HEK293 (cell line): ENCODE results near the gene LBHD1.

Experiments used
- KLF7 ChIP-seq: fragments of 450-650 bp; formaldehyde crosslinking; IDR thresholded peaks from 2 replicates; pipeline ENCODE4 v1.5.1; 2016; ENCODE audit warnings: missing biosample characterization, missing genetic modification characterization, borderline replicate concordance
- KLF9 ChIP-seq: fragments of 450-650 bp; formaldehyde crosslinking; IDR thresholded peaks from 2 replicates; pipeline ENCODE4 v1.5.1; 2016; ENCODE audit warnings: missing biosample characterization, missing genetic modification characterization, low read depth
- PRDM1 ChIP-seq: fragments of 450-650 bp; formaldehyde crosslinking; IDR thresholded peaks from 2 replicates; pipeline ENCODE4; 2016; ENCODE audit warnings: missing biosample characterization, missing genetic modification characterization
- RBAK ChIP-seq: fragments of 450-650 bp; formaldehyde crosslinking; IDR thresholded peaks from 2 replicates; pipeline ENCODE4 v1.5.1; 2016; ENCODE audit warnings: missing biosample characterization, missing genetic modification characterization
- SETDB1 ChIP-seq: IDR thresholded peaks from one replicate; pipeline ENCODE4 v1.6.1; 2017; ENCODE audit warnings: mild to moderate bottlenecking, low read length, moderate library complexity, mixed read lengths; ENCODE audit not compliant: insufficient read length
- ZBTB1 ChIP-seq: fragments of 450-650 bp; formaldehyde crosslinking; IDR thresholded peaks from 2 replicates; pipeline ENCODE4 v1.5.1; 2016; ENCODE audit warnings: missing biosample characterization, missing genetic modification characterization
- ZBTB8A ChIP-seq: fragments of 450-650 bp; formaldehyde crosslinking; IDR thresholded peaks from 2 replicates; pipeline ENCODE4 v1.5.1; 2016; ENCODE audit warnings: missing biosample characterization, missing genetic modification characterization
- ZFP37 ChIP-seq: fragments of 450-650 bp; formaldehyde crosslinking; IDR thresholded peaks from 2 replicates; pipeline ENCODE4 v1.5.1; 2016; ENCODE audit warnings: missing biosample characterization, missing genetic modification characterization
- ZNF174 ChIP-seq: fragments of 450-650 bp; formaldehyde crosslinking; IDR thresholded peaks from 2 replicates; pipeline ENCODE4 v1.5.0; 2017; ENCODE audit warnings: missing biosample characterization, mild to moderate bottlenecking, missing genetic modification characterization
- ZNF19 ChIP-seq: fragments of 450-650 bp; formaldehyde crosslinking; IDR thresholded peaks from 2 replicates; pipeline ENCODE4; 2016; ENCODE audit warnings: missing biosample characterization, missing genetic modification characterization, low read depth
- ZNF202 ChIP-seq: fragments of 450-650 bp; formaldehyde crosslinking; IDR thresholded peaks from 2 replicates; pipeline ENCODE4 v1.5.1; 2016; ENCODE audit warnings: missing biosample characterization, missing genetic modification characterization, borderline replicate concordance
- ZNF266 ChIP-seq: fragments of 450-650 bp; formaldehyde crosslinking; IDR thresholded peaks from 2 replicates; pipeline ENCODE4 v1.5.1; 2016; ENCODE audit warnings: missing biosample characterization, missing genetic modification characterization, low read depth
- ZNF311 ChIP-seq: fragments of 450-650 bp; formaldehyde crosslinking; IDR thresholded peaks from 2 replicates; pipeline ENCODE4 v1.5.1; 2017; ENCODE audit warnings: missing biosample characterization, missing genetic modification characterization, borderline replicate concordance
- ZNF341 ChIP-seq: fragments of 450-650 bp; formaldehyde crosslinking; IDR thresholded peaks from 2 replicates; pipeline ENCODE4; 2016; ENCODE audit warnings: low read depth, missing biosample characterization, missing genetic modification characterization
- ZNF426 ChIP-seq: fragments of 450-650 bp; formaldehyde crosslinking; IDR thresholded peaks from 2 replicates; pipeline ENCODE4 v1.5.1; 2017; ENCODE audit warnings: missing biosample characterization, missing genetic modification characterization, mild to moderate bottlenecking, inconsistent platforms, moderate library complexity
- ZNF473 ChIP-seq: fragments of 450-650 bp; formaldehyde crosslinking; IDR thresholded peaks from 2 replicates; pipeline ENCODE4 v1.5.1; 2017; ENCODE audit warnings: missing biosample characterization, missing genetic modification characterization
- TF ChIP-seq, protein P1 (sequence below): fragments of 450-650 bp; formaldehyde crosslinking; IDR thresholded peaks from 2 replicates; pipeline ENCODE4 v1.5.1; 2016; ENCODE audit warnings: missing biosample characterization, missing genetic modification characterization
- TF ChIP-seq, protein P2 (sequence below): fragments of 450-650 bp; formaldehyde crosslinking; IDR thresholded peaks from 2 replicates; pipeline ENCODE4 v1.5.1; 2016; ENCODE audit warnings: missing biosample characterization, missing genetic modification characterization
- TF ChIP-seq, protein P3 (sequence below): fragments of 450-650 bp; formaldehyde crosslinking; IDR thresholded peaks from 2 replicates; pipeline ENCODE4 v1.5.1; 2016; ENCODE audit warnings: missing biosample characterization, missing genetic modification characterization
- TF ChIP-seq, protein P4 (sequence below): fragments of 450-650 bp; formaldehyde crosslinking; IDR thresholded peaks from 2 replicates; pipeline ENCODE4 v1.5.1; 2016; ENCODE audit warnings: missing biosample characterization, missing genetic modification characterization
- TF ChIP-seq, protein P5 (sequence below): fragments of 450-650 bp; formaldehyde crosslinking; IDR thresholded peaks from 2 replicates; pipeline ENCODE4 v1.5.1; 2016; ENCODE audit warnings: missing biosample characterization, missing genetic modification characterization
- TF ChIP-seq, protein P6 (sequence below): fragments of 450-650 bp; formaldehyde crosslinking; IDR thresholded peaks from 2 replicates; pipeline ENCODE4 v1.5.1; 2016; ENCODE audit warnings: missing biosample characterization, missing genetic modification characterization
- TF ChIP-seq, protein P7 (sequence below): fragments of 450-650 bp; formaldehyde crosslinking; optimal IDR thresholded peaks from 2 replicates; pipeline ENCODE3; 2016; ENCODE audit warnings: missing biosample characterization, mild to moderate bottlenecking, missing genetic modification characterization

Gene LBHD1

DNA sequence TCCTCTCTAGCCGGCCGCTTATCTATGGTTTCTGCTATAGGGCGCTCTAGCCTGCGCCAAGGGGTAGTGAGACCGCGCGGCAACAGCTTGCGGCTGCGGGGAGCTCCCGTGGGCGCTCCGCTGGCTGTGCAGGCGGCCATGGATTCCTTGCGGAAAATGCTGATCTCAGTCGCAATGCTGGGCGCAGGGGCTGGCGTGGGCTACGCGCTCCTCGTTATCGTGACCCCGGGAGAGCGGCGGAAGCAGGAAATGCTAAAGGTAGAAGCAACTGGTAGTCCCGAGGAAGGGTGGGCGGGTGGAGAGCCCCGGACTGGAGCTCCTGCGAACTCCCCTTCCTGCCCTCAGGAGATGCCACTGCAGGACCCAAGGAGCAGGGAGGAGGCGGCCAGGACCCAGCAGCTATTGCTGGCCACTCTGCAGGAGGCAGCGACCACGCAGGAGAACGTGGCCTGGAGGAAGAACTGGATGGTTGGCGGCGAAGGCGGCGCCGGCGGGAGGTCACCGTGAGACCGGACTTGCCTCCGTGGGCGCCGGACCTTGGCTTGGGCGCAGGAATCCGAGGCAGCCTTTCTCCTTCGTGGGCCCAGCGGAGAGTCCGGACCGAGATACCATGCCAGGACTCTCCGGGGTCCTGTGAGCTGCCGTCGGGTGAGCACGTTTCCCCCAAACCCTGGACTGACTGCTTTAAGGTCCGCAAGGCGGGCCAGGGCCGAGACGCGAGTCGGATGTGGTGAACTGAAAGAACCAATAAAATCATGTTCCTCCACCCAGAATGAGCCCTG is at the start of gene LBHD1, which contains the start of gene UQCC3 (continued):
- TF ChIP-seq, protein P1, sequence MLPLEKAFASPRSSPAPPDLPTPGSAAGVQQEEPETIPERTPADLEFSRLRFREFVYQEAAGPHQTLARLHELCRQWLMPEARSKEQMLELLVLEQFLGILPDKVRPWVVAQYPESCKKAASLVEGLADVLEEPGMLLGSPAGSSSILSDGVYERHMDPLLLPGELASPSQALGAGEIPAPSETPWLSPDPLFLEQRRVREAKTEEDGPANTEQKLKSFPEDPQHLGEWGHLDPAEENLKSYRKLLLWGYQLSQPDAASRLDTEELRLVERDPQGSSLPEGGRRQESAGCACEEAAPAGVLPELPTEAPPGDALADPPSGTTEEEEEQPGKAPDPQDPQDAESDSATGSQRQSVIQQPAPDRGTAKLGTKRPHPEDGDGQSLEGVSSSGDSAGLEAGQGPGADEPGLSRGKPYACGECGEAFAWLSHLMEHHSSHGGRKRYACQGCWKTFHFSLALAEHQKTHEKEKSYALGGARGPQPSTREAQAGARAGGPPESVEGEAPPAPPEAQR (tag by site-specific recombination) = no peak
- TF ChIP-seq SETDB1 (no peak), ZNF202 (tag by site-specific recombination) (no peak), ZBTB8A (tag by site-specific recombination) (peak; percentile 56), ZBTB1 (tag by site-specific recombination) (no peak), KLF7 (tag by site-specific recombination) (no peak), ZFP37 (tag by site-specific recombination) (peak; percentile 26; the same call in 1 of the 2 replicates), ZNF174 (tag by site-specific recombination) (no peak), ZNF341 (peak; percentile 77), KLF9 (tag by site-specific recombination) (no peak; the same call in 1 of the 2 replicates), RBAK (tag by site-specific recombination) (no peak), ZNF266 (tag by site-specific recombination) (no peak), ZNF311 (no peak), ZNF473 (no peak), ZNF19 (tag by site-specific recombination) (no peak), PRDM1 (tag by site-specific recombination) (no peak), ZNF426 (tag by site-specific recombination) (no peak)
- TF ChIP-seq, protein P2, sequence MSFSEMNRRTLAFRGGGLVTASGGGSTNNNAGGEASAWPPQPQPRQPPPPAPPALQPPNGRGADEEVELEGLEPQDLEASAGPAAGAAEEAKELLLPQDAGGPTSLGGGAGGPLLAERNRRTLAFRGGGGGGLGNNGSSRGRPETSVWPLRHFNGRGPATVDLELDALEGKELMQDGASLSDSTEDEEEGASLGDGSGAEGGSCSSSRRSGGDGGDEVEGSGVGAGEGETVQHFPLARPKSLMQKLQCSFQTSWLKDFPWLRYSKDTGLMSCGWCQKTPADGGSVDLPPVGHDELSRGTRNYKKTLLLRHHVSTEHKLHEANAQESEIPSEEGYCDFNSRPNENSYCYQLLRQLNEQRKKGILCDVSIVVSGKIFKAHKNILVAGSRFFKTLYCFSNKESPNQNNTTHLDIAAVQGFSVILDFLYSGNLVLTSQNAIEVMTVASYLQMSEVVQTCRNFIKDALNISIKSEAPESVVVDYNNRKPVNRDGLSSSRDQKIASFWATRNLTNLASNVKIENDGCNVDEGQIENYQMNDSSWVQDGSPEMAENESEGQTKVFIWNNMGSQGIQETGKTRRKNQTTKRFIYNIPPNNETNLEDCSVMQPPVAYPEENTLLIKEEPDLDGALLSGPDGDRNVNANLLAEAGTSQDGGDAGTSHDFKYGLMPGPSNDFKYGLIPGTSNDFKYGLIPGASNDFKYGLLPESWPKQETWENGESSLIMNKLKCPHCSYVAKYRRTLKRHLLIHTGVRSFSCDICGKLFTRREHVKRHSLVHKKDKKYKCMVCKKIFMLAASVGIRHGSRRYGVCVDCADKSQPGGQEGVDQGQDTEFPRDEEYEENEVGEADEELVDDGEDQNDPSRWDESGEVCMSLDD = peak; percentile 39
- TF ChIP-seq, protein P3, sequence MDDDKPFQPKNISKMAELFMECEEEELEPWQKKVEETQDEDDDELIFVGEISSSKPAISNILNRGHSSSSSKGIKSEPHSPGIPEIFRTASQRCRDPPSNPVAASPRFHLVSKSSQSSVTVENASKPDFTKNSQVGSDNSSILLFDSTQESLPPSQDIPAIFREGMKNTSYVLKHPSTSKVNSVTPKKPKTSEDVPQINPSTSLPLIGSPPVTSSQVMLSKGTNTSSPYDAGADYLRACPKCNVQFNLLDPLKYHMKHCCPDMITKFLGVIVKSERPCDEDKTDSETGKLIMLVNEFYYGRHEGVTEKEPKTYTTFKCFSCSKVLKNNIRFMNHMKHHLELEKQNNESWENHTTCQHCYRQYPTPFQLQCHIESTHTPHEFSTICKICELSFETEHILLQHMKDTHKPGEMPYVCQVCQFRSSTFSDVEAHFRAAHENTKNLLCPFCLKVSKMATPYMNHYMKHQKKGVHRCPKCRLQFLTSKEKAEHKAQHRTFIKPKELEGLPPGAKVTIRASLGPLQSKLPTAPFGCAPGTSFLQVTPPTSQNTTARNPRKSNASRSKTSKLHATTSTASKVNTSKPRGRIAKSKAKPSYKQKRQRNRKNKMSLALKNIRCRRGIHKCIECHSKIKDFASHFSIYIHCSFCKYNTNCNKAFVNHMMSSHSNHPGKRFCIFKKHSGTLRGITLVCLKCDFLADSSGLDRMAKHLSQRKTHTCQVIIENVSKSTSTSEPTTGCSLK (tag by site-specific recombination) = no peak
- TF ChIP-seq, protein P4, sequence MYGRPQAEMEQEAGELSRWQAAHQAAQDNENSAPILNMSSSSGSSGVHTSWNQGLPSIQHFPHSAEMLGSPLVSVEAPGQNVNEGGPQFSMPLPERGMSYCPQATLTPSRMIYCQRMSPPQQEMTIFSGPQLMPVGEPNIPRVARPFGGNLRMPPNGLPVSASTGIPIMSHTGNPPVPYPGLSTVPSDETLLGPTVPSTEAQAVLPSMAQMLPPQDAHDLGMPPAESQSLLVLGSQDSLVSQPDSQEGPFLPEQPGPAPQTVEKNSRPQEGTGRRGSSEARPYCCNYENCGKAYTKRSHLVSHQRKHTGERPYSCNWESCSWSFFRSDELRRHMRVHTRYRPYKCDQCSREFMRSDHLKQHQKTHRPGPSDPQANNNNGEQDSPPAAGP (tag by site-specific recombination) = peak; percentile 13; the same call in 1 of the 2 replicates
- TF ChIP-seq, protein P5, sequence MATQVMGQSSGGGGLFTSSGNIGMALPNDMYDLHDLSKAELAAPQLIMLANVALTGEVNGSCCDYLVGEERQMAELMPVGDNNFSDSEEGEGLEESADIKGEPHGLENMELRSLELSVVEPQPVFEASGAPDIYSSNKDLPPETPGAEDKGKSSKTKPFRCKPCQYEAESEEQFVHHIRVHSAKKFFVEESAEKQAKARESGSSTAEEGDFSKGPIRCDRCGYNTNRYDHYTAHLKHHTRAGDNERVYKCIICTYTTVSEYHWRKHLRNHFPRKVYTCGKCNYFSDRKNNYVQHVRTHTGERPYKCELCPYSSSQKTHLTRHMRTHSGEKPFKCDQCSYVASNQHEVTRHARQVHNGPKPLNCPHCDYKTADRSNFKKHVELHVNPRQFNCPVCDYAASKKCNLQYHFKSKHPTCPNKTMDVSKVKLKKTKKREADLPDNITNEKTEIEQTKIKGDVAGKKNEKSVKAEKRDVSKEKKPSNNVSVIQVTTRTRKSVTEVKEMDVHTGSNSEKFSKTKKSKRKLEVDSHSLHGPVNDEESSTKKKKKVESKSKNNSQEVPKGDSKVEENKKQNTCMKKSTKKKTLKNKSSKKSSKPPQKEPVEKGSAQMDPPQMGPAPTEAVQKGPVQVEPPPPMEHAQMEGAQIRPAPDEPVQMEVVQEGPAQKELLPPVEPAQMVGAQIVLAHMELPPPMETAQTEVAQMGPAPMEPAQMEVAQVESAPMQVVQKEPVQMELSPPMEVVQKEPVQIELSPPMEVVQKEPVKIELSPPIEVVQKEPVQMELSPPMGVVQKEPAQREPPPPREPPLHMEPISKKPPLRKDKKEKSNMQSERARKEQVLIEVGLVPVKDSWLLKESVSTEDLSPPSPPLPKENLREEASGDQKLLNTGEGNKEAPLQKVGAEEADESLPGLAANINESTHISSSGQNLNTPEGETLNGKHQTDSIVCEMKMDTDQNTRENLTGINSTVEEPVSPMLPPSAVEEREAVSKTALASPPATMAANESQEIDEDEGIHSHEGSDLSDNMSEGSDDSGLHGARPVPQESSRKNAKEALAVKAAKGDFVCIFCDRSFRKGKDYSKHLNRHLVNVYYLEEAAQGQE (tag by site-specific recombination) = no peak
- TF ChIP-seq, protein P6, sequence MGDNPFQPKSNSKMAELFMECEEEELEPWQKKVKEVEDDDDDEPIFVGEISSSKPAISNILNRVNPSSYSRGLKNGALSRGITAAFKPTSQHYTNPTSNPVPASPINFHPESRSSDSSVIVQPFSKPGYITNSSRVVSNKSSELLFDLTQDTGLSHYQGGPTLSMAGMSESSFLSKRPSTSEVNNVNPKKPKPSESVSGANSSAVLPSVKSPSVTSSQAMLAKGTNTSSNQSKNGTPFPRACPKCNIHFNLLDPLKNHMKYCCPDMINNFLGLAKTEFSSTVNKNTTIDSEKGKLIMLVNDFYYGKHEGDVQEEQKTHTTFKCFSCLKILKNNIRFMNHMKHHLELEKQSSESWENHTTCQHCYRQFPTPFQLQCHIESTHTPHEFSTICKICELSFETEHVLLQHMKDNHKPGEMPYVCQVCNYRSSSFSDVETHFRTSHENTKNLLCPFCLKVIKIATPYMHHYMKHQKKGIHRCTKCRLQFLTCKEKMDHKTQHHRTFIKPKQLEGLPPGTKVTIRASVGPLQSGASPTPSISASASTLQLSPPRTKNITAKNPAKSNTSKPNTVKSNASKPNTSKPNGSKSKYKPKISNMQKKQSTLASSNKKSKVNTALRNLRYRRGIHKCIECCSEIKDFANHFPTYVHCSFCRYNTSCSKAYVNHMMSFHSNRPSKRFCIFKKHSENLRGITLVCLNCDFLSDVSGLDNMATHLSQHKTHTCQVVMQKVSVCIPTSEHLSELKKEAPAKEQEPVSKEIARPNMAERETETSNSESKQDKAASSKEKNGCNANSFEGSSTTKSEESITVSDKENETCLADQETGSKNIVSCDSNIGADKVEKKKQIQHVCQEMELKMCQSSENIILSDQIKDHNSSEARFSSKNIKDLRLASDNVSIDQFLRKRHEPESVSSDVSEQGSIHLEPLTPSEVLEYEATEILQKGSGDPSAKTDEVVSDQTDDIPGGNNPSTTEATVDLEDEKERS (tag by site-specific recombination) = no peak
- TF ChIP-seq, protein P7, sequence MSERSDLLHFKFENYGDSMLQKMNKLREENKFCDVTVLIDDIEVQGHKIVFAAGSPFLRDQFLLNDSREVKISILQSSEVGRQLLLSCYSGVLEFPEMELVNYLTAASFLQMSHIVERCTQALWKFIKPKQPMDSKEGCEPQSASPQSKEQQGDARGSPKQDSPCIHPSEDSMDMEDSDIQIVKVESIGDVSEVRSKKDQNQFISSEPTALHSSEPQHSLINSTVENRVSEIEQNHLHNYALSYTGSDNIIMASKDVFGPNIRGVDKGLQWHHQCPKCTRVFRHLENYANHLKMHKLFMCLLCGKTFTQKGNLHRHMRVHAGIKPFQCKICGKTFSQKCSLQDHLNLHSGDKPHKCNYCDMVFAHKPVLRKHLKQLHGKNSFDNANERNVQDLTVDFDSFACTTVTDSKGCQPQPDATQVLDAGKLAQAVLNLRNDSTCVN (tag by site-specific recombination) = peak; percentile 81
